ENCODE measurements around the gene ZNF611.
"Not testable (repeated sequence)": the region's sequence is repeated elsewhere in the genome, so short reads cannot be mapped to it uniquely, and the experiment has no call there.

ZNF611 gene

DNA sequence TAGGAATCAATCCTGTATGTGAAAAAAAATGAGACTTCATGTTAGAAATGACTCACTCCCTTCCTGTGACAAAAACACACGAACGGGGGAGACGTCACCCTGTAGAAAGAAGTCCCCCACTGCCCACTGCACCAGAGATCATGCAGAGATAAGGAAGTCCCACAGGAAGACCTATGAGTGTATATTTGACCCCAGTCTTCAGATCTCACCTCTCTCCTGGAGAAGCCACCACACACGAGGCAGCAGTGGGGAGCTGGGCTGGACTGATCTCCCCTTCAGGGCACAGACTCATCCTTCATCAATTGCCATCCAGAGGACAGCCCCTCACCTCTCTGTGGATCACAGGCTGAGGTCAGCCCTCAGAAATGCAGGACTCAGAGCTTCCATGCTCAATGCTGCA lies 18.9 kb downstream of the ZNF611 start:
- not testable (repeated sequence) for DNase-seq

- DNase-seq = not testable (repeated sequence)
Measured at GRCh38 chr19:52715330-52715729, 19.5 kb downstream of the ZNF611 start.

DNA sequence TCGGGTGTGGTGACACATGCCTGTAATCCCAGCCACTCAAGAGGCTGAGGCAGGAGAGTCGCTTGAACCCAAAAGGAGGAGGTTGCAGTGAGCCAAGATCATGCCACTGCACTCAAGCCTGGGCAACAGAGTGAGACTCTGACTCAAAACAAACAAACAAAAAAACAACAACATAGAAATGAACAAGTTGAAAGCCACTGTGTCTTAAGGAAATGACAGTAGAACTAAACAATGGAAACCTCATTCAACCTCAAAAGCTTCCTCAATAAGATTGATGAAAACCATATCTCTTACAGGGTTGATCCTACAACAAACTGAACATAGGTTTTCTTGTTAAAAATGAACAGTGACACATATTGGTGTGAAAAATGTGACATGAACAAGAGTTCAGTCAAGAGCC lies 21.8 kb downstream of the ZNF611 start:
- DNase-seq = not testable (repeated sequence)

DNA sequence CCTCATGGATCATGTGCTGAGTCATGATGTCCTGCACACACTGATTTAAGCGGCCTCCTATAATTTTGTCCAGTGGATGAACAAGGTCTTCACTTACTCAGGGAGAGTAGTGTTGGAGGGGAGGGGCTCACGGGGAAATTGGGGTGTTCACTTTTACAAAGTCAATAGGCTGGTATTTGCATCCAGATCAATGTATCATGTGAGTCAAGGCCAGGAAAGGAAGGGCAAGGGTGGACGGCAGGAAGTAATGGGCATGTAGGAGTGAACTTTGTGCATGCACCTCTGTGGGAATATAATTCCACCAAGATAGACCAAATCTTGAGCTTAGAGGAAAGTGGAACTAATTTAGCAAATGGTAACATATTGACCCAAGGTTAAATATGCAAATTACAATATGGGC lies 23.2 kb downstream of the ZNF611 start:
- DNase-seq = not testable (repeated sequence)

DNA sequence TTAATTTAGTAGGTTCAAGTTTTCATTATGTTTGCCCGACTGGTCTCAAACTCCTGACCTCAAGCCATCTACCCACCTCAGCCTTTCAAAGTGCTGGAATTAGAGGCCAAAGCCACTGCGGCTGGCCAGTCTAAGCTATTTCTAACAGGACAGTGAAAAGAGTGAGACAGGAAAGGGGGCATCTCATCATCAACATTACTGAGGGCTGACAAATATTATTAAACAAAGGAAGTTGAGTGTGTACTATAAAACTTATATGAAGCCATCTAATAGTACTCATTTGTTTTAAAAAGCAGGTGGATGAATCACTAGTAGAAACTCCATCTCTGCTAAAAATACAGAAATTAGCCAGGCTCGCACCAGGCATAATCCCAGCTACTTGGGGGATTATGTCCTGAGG lies 24.3 kb downstream of the ZNF611 start:
- DNase-seq = no peak

GRCh38 chr19:52705615-52706014 lies 29.2 kb downstream of the ZNF611 start:
- not testable (repeated sequence) for DNase-seq

GRCh38 chr19:52703917-52704316 lies 30.9 kb downstream of the ZNF611 start:
- no peak for DNase-seq

GRCh38 chr19:52700673-52701072 lies 34.2 kb downstream of the ZNF611 start:
- DNase-seq = no peak

DNA sequence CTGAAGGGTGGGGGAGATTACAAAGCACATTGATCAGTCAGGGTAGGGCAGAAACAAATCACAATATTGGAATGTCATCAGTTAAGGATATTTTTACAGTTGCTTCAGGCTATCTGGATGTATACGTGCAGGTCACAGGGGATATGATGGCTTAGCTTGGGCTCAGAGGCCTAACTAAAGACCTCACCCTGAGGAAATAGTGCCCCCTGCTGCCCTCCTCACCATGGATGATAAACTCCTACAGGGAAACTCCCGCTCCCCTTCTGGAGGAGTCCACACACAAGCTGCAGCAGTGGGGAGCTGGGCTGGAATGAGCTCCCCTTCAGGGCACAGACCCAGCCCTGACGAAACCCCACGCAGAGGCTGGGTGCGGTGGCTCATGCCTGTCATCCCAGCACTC lies 35.3 kb downstream of the ZNF611 start:
- not testable (repeated sequence) for DNase-seq

- no peak for DNase-seq
Measured at GRCh38 chr19:52695996-52696395, 38.8 kb downstream of the ZNF611 start.

DNA sequence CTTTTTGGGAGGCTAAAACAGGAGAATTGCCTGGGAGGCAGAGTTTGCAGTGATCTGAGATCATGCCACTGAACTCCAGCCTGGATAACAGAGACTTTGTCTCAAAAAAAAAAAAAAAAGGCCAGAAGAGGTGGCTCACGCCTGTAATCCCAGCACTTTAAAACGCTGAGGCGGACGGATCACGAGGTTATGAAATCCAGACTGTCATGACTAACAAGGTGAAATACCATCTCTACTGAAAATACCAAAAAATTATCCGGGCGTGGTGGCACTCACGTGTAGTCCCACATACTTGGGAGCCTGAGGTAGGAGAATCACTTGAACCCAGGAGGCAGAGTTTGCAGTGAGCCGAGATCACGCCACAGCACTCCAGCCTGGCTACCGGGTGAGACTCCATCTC lies 39.9 kb downstream of the ZNF611 start:
- no peak for DNase-seq

DNA sequence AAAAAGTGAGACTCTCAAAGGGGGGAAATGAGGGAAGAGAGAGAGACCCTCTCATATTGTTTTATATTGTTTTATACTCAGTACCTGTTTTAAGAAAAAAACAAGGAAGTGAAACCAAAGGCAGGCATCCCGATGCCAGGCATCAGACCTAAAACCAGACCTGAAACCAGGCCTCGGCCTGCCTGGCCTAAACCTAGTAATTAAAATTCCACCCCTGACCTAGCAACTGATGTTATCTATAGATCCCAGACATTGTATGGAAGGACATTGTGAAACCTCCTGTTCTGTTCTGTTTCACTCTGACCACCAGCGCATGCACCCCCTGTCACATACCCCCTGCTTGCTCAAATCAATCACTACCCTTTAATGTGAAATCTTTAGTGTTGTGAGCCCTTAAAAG lies 40.6 kb downstream of the ZNF611 start:
- not testable (repeated sequence) for DNase-seq

DNA sequence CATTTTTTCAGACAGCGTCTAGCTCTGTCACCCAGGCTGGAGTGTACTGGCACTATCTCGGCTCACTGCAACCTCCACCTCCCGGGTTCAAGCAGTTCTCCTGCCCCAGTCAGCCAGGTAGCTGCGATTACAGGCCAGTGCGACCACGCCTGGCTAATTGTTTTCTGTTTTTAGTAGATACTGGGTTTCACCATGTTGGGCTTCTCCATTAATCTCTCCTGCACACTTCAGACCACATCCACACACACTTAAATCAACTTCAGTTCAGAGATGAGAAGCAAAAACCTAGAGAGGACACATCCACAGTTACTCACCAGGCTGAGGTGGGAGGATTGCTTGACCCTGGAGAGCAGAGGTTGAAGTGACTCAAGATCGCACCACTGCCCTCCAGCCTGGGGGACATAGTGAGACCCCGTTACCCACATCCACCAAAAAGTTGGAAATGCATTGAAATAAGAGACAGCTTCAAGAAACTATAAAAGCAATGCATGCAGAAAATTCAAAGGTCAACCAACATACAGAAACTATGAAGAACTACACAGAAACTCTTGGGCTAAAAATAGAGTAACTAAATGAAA lies 42.3 kb downstream of the ZNF611 start:
- DNase-seq = no peak

- DNase-seq = no peak
Measured at GRCh38 chr19:52691737-52692136, 43.1 kb downstream of the ZNF611 start.

GRCh38 chr19:52691215-52691610 lies 43.6 kb downstream of the ZNF611 start:
- DNase-seq = no peak

GRCh38 chr19:52690369-52691214 lies 44.3 kb downstream of the ZNF611 start:
- DNase-seq = peak; percentile 91

DNA sequence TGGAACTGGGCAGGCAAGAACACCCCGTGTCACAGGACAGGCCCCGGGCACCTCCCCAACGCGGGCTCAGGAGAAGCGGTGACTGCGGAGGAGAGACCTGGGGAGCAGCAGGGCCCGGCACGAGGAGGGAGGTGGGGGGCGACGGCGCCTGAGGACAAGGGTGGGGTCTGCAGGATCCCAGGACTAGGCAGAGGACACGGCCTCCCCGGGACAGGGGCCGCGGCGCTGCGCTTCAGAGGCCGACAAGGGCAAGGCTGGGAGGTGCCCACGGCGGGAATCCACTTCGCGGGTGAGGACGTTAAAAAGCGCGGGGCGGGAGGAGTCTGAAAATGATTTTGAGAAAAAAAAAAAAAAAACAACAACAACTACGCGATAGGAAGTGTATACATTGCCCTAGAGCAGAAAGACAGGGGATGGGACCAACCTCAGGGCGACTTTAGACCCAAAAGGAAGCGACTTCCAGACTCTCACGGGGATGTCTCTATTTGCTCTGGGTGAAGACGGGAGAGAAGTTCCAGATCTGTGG lies 44.9 kb downstream of the ZNF611 start:
- DNase-seq = no peak

DNA sequence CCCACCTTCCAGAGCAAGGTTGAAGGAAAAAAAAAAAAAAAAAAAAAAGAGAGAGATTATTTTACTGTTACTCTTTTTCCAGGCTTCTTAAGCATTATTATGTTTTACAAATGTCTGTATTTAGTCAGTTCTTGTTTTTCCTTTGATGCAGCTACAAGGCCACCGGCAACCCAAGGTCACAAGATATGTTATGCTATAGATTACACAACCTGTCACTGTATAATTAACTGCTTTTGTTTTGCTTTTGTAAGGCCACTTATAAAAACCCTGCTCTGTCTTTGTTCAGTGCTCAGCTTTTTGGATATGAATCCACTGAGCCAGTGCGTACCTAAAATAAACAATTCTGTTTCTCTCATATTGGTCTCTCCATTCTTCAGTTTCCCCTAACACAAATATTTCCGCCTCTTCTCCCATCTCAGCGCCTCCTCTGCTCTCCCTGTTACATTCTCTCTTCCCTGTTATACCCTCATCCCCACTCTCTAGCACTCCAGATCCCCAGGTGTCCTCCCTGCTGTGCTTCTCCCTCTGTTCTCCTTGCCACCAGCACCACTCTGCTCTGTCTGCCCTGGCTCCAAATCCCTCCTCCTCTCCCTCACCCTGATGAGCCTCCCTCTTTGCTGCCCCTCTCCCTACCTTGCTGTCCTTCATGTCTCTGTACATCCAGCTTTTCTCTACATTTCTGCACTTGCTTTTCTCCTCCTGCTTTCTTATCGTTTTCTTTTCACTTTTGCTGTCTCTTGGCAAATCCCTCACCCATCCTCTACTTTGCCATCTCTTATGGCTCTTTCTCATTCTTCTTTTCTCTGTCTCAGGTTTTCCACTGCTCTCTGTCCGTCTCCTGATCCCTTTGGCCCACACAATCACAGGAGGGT lies 45.7 kb downstream of the ZNF611 start:
- not testable (repeated sequence) for DNase-seq

DNA sequence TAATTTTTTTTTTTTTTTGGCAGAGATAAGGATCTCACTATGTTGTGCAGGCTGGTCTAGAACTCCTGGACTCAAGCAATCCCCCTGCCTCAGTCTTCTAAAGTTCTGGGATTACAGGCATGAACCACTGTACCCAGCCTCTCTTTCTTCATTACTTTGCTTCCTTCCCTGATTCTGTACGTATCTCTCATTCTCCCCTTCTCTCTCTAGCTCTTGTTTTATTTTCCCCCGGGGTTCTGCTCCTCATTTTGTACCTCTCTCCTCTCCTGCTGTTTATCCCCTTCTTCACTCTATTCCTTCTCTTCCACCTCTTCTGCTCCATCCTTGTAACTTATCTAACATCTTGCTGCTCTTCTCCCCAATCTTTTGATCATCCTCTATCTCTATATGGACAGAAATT lies 46.5 kb downstream of the ZNF611 start:
- no peak for DNase-seq

GRCh38 chr19:52687684-52688083 lies 47.2 kb downstream of the ZNF611 start:
- no peak for DNase-seq

GRCh38 chr19:52685811-52686210 lies 49.0 kb downstream of the ZNF611 start:
- no peak for DNase-seq

DNA sequence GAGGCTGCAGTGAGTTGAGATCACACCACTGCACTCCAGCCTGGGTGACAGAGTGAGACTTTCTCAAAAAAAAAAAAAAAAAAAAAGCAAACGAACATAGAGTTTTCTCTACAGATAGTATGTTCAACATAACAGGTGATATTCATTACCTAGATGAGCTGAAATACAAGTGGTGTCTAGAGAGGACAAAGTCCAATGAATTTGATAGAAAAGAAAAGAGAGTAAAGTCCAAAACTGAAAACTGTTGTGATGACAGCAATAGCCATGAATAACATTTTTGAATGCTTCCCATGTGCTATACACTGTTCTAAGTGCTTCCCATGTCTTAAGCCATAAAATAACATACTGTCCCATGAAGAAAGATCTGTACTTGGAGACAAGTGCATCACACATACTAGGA lies 53.6 kb downstream of the ZNF611 start:
- DNase-seq = not testable (repeated sequence)

GRCh38 chr19:52679598-52679997 lies 55.2 kb downstream of the ZNF611 start:
- no peak for DNase-seq
